Amniotic epithelial cell (primary cell): ENCODE measurements around the gene COA1.
"Not testable (repeated sequence)": the region's sequence is repeated elsewhere in the genome, so short reads cannot be mapped to it uniquely, and the experiment has no call there.

Experiments
- DNase-seq: peaks from one replicate; pipeline ENCODE4 v3.0.0-alpha.2; 2010; ENCODE audit warnings: low read depth

The COA1 gene

GRCh38 chr7:43729214-43729923 is at the start of gene COA1:
COA1 (minus strand) TSS chr7:43729523; CDS start chr7:43648614, 80,909 bp downstream.
- DNase-seq: peak; percentile 92

- DNase-seq: not testable (repeated sequence)
These were observed 49.1 kb upstream of the COA1 start for GRCh38 chr7:43778293-43779044.

GRCh38 chr7:43775255-43775654 is 45.9 kb upstream of the COA1 start:
- not testable (repeated sequence) for DNase-seq

DNA sequence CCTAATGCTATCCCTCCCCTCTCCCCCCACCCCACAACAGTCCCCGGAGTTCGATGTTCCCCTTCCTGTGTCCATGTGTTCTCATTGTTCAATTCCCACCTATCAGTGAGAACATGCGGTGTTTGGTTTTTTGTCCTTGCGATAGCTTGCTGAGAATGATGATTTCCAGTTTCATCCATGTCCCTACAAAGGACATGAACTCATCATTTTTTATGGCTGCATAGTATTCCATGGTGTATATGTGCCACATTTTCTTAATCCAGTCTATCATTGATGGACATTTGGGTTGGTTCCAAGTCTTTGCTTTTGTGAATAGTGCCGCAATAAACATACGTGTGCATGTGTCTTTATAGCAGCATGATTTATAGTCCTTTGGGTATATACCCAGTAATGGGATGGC is 43.9 kb upstream of the COA1 start:
- not testable (repeated sequence) for DNase-seq

- DNase-seq: no peak
These were observed 42.2 kb upstream of the COA1 start for GRCh38 chr7:43771573-43771972.

DNA sequence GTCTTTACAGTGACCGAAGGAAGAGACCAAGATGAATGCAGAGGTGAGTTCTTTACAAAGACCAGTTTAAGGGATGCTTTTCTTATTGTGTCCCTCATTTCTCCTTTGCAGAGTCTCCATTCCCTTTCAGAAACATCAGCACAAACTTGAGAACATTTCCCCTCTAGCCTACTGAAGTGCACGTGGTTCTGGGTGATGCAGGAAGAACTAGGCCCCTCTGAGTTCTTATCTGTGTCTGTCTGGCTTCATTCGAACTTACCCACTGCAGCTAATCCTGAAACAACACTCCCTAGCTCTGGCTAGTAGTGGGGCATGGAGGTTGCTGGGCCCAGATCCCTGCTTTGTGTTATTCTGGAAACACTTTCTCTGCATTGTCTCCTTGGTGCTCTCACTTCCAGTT is 41.8 kb upstream of the COA1 start:
- DNase-seq: no peak

- no peak for DNase-seq
These were observed 40.6 kb upstream of the COA1 start for GRCh38 chr7:43769791-43770465.

GRCh38 chr7:43769281-43769680 is 40.0 kb upstream of the COA1 start:
- DNase-seq: no peak

- no peak for DNase-seq
These were observed 39.6 kb upstream of the COA1 start for GRCh38 chr7:43768887-43769272.

- no peak for DNase-seq
These were observed 39.0 kb upstream of the COA1 start for GRCh38 chr7:43768201-43768886.

- DNase-seq: no peak
These were observed 38.0 kb upstream of the COA1 start for GRCh38 chr7:43767311-43767710.

DNA sequence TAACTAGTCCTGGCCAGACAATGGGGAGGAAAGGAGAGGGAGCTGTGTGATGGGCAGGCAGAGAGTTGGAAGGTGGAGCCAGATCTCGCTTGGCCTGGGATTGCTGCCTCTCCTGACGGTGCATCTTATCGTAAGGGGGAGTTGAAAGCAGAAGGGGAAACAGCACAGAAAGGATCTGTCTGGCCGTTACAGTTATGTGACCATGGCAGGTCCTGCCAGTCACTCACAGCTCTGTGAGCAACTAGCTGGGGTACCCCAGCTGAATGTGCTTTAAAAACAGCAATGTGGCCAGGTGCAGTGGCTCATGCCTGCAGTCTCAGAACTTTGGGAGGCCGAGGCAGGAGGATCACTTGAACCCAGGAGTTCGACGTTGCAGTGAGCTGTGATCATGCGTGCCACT is 37.2 kb upstream of the COA1 start:
- no peak for DNase-seq

- DNase-seq: peak; percentile 80
These were observed 35.6 kb upstream of the COA1 start for GRCh38 chr7:43764807-43765491.

DNA sequence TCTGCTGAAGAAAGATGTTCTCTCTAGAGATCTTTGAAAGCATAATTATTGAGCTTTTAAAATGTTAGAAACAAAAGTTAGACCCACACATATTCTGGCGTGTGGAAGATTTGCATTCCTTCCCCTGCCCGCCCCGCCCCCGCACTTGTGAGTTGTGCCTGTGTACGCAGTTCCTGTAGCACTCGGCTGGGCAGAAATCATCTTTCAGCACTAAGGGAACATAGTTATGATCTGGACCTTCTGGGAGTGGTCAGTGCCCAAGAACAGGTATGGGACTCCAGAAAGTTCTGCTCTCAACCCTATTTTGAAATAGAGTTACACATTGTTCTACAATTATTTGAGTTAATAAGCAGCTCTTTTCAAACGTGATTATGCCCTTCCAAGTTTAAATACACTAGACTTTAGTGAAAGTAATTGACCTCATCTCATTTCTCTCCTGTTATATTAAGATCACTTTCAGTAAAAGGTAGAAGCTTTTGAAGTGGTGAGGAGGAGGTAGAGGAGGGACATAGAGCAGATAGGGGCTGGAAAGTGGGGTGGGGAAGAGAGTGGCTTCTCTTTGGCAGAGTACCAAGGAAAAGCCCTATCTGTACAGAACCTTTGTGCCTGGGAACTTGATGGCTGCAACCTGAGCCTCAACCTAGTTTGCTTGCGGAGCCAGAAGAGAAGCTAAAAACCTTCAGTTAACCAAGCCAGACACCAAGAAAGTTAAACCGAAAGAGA is 34.9 kb upstream of the COA1 start:
- peak; percentile 65 for DNase-seq

GRCh38 chr7:43763183-43763582 is 33.9 kb upstream of the COA1 start:
- no peak for DNase-seq

- no peak for DNase-seq
These were observed 32.8 kb upstream of the COA1 start for GRCh38 chr7:43761938-43762692.

- DNase-seq: no peak
These were observed 32.1 kb upstream of the COA1 start for GRCh38 chr7:43761382-43761781.

DNA sequence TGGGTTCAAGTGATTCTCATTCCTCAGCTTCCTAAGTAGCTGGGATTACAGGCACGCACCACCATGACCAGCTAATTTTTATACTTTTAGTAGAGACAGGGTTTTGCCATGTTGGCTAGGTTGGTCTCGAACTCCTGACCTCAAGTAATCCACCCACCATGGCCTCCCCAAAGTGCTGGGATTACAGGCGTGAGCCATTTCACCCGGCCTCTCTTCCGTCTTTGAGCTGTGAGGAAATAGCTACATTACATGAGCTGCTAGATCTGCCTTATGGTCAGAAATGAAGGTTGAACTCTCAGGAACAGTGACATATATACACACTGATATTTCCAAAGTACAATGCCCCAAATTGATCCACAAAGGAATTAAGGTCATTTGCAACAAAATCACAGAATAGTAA is 31.5 kb upstream of the COA1 start:
- no peak for DNase-seq

DNA sequence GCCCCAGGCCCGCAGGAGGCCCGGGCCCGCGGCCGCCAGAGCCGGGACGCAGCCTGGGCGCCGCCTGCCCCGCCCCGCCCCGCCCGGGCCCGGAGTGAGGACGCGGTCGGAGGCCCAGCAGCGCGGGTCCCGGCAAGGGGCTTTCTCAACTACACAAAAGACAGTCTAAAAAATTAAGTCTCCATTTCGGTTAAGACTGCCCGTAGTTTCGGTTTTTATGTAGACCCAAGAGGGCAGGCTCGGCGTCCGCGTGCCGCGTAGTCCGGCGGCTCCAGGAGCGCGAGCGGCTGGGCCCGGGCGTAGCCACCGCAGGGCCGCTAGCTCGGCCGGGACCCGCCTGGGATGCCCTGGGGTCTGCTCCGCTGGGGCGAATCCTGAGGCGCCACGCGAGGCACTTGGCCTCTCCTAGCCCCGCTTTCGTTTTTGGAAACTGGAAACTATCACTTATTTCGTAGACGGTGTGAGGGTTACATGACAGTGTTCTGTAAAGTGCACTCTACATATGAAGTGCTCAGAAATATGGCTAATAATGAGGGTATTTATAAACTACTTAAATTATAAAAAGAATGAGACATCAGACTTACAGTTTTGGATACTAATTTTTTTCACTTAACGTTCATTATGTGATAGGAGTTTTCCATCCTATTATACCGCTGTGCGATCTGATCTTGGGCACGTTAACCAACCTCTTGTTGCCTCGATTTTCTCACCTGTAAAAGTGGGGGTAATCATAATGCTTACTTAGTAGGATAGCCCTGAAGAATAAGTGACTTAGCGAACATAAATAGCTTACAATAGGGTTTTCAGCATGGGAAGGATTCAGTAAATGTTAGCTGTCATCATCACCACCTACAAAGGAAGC is 29.7 kb upstream of the COA1 start:
- DNase-seq: peak; percentile 17
